AG04450 (cell line): ENCODE results near the gene RGS6. TPM values are rescaled to one million over a fixed set of nuclear protein-coding genes. Genes with fewer than 3 reads are reported as not detected.

Source experiments
- CTCF ChIA-PET: fragments of 300-600, 350-600 bp; formaldehyde crosslinking; extraction: SDS; loops from one replicate; lab custom pipeline; 2022; ENCODE audit warnings: antibody characterized with exemption, inconsistent platforms; lab: Charles Lee
- POLR2A ChIA-PET: fragments of 350-600 bp; formaldehyde crosslinking; extraction: SDS; loops from one replicate; lab custom pipeline; 2021; ENCODE audit warnings: antibody characterized with exemption, inconsistent platforms; lab: Yijun Ruan, JAX
- DNase-seq: peaks from one replicate; pipeline ENCODE4 v3.0.0-alpha.2; 2011; ENCODE audit warnings: low read depth, low spot score
- H3K27ac ChIP-seq: one replicate; pipeline ENCODE4 v1.5.1; 2012; ENCODE audit warnings: low read depth, low read length, control low read depth
- H3K27me3 ChIP-seq: one replicate; pipeline ENCODE4 v1.6.0; 2012; ENCODE audit warnings: low read length; ENCODE audit not compliant: control insufficient read depth, insufficient read depth
- H3K4me3 ChIP-seq: 2 replicates; pipeline ENCODE4 v1.5.1; 2011; ENCODE audit warnings: mild to moderate bottlenecking, low read depth, low read length, control low read depth
- H3K9me3 ChIP-seq: 2 replicates; pipeline ENCODE4 v1.5.1; 2012; ENCODE audit warnings: low read length; ENCODE audit not compliant: control insufficient read depth, insufficient read depth
- CTCF ChIP-seq: IDR thresholded peaks from 2 replicates; pipeline ENCODE4 v1.5.1; 2011; ENCODE audit warnings: low read depth, low read length, control low read depth, inconsistent platforms
- polyA plus RNA-seq: library from polyadenylated mRNA; depleted of rRNA; stranded (reverse); fragments of >200 nt; gene quantifications from 2 replicates; pipeline ENCODE4 v1.2.3, GENCODE V29; 2011

RGS6 gene
- polyA plus RNA-seq, 1 experiment, result not detected

- H3K27me3 ChIP-seq, result no peaks in the 10 kb centered on the region
- no peak overlapping the region for H3K4me3 ChIP-seq
- TF ChIP-seq CTCF, result no peak
- ChIA-PET POLR2A (no interaction called here), CTCF (interaction anchor here (0.7 to 1.4 kb wide), 2 partner anchors 165 to 356 kb away, joined by 4 read pairs; no protein-coding TSS in a partner anchor)
- H3K9me3 ChIP-seq, result no peaks in the 10 kb centered on the region; the same call in 1 of the 2 replicates
- H3K27ac ChIP-seq, result no peak overlapping the region
- DNase-seq, result no peak
These were observed 615.8 kb downstream of the RGS6 start for GRCh38 chr14:72547999-72548398.

- ChIA-PET CTCF (interaction anchor here (1.4 kb wide), 1 partner anchor 355 kb away, joined by 4 read pairs; no protein-coding TSS in a partner anchor), POLR2A (no interaction called here)
These were observed 616.8 kb downstream of the RGS6 start for GRCh38 chr14:72549026-72549425.

GRCh38 chr14:72549854-72550253 is 617.6 kb downstream of the RGS6 start:
- no peaks in the 10 kb centered on the region for H3K27me3 ChIP-seq
- no peak for DNase-seq
- H3K9me3 ChIP-seq, result no peaks in the 10 kb centered on the region; the same call in 1 of the 2 replicates
- no peak overlapping the region for H3K27ac ChIP-seq
- no peak for TF ChIP-seq CTCF
- ChIA-PET POLR2A (interaction anchor here (1.1 kb wide), 1 partner anchor 9 kb away, joined by 3 read pairs; no protein-coding TSS in a partner anchor), CTCF (no interaction called here)
- H3K4me3 ChIP-seq, result no peak overlapping the region

More at GRCh38 chr14:72549026-72549425, 616.8 kb downstream of the RGS6 start:
- Histone ChIP-seq H3K27me3 (no peaks in the 10 kb centered on the region), H3K27ac (no peak overlapping the region), H3K4me3 (no peak overlapping the region), H3K9me3 (no peaks in the 10 kb centered on the region; the same call in 1 of the 2 replicates)
- no peak for DNase-seq
- no peak for TF ChIP-seq CTCF

- ChIA-PET CTCF (no interaction called here), POLR2A (interaction anchor here (1.1 kb wide), 1 partner anchor 8 kb away, joined by 3 read pairs; no protein-coding TSS in a partner anchor)
- H3K27me3 ChIP-seq, result no peaks in the 10 kb centered on the region
- no peak for TF ChIP-seq CTCF
- no peak overlapping the region for H3K27ac ChIP-seq
- H3K4me3 ChIP-seq, result no peak overlapping the region
- no peak for DNase-seq
- H3K9me3 ChIP-seq, result no peaks in the 10 kb centered on the region; the same call in 1 of the 2 replicates
These were observed 618.3 kb downstream of the RGS6 start for GRCh38 chr14:72550513-72550912.

GRCh38 chr14:72552236-72552635 is 620.0 kb downstream of the RGS6 start:
- CTCF ChIA-PET, result no interaction called here
- Histone ChIP-seq H3K4me3 (no peak overlapping the region), H3K27ac (no peak overlapping the region), H3K27me3 (no peaks in the 10 kb centered on the region), H3K9me3 (no peaks in the 10 kb centered on the region; the same call in 1 of the 2 replicates)
- POLR2A ChIA-PET, result interaction anchor here (1.0 kb wide), 1 partner anchor 56 kb away, joined by 4 read pairs; no protein-coding TSS in a partner anchor
- no peak for TF ChIP-seq CTCF
- DNase-seq, result no peak
